Glutamatergic neuron (in vitro differentiated cells): Measurements from ENCODE around the gene ARSK. TPM values are rescaled to one million over a fixed set of nuclear protein-coding genes. Genes with fewer than 3 reads are reported as not detected.

ENCODE experiments used
- DNase-seq: peaks from one replicate; pipeline ENCODE4 v3.0.0; 2022
- H3K27ac Mint-ChIP-seq: one replicate; pipeline ENCODE4 v1.8.0; 2020; ENCODE audit warnings: mild to moderate bottlenecking, mixed read lengths, inconsistent platforms; ENCODE audit not compliant: unreplicated experiment
- H3K27me3 Mint-ChIP-seq: one replicate; pipeline ENCODE4 v1.8.0; 2020; ENCODE audit warnings: mild to moderate bottlenecking, moderate library complexity, mixed read lengths, inconsistent platforms; ENCODE audit not compliant: unreplicated experiment
- H3K36me3 Mint-ChIP-seq: one replicate; pipeline ENCODE4 v1.8.0; 2020; ENCODE audit warnings: mild to moderate bottlenecking, mixed read lengths, inconsistent platforms; ENCODE audit not compliant: unreplicated experiment
- H3K4me1 Mint-ChIP-seq: one replicate; pipeline ENCODE4 v1.8.0; 2020; ENCODE audit warnings: mild to moderate bottlenecking, low read depth, mixed read lengths, inconsistent platforms; ENCODE audit not compliant: unreplicated experiment
- H3K4me3 Mint-ChIP-seq: one replicate; pipeline ENCODE4 v1.8.0; 2020; ENCODE audit warnings: mild to moderate bottlenecking, mixed read lengths, inconsistent platforms; ENCODE audit not compliant: unreplicated experiment
- H3K9me3 Mint-ChIP-seq: one replicate; pipeline ENCODE4 v1.8.0; 2020; ENCODE audit warnings: mild to moderate bottlenecking, moderate library complexity, mixed read lengths, inconsistent platforms; ENCODE audit not compliant: unreplicated experiment
- total RNA-seq: library from RNA; stranded (reverse); fragmentation: NEBNext Ultra II Directional; extraction: Animal tissue kit (Norgen Biotek cat#: 25700); gene quantifications from one replicate; pipeline ENCODE4 v1.2.1, GENCODE V29; 2021; ENCODE audit not compliant: unreplicated experiment
- TF ChIP-seq, protein P1 (sequence below): fragments of 200-600 bp; sonication (generic); IDR thresholded peaks from one replicate; pipeline ENCODE4 v1.5.0; 2021; ENCODE audit not compliant: partially characterized antibody, unreplicated experiment

ARSK gene
- total RNA-seq, 1 donor from 2014 or later, result 5.5 TPM

DNA sequence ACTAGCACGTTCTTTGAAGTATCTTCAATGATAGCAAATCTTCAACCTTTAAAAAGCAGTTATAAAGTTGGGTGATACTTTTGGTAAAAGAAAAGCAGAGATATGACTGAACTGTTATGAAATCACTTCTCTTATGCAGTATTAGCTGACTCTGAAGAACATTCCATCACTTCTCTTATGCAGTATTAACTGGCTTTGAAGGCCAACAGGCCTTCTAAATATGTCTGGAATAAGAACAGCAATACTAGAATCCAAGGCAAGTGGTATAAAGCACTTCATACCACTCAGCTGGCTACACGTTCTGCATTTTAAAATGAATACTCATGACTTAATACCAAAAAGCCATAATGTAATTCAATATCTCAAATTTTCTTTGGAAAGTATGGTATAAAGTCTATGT is 17.4 kb upstream of the ARSK start:
- TF ChIP-seq, protein P1, sequence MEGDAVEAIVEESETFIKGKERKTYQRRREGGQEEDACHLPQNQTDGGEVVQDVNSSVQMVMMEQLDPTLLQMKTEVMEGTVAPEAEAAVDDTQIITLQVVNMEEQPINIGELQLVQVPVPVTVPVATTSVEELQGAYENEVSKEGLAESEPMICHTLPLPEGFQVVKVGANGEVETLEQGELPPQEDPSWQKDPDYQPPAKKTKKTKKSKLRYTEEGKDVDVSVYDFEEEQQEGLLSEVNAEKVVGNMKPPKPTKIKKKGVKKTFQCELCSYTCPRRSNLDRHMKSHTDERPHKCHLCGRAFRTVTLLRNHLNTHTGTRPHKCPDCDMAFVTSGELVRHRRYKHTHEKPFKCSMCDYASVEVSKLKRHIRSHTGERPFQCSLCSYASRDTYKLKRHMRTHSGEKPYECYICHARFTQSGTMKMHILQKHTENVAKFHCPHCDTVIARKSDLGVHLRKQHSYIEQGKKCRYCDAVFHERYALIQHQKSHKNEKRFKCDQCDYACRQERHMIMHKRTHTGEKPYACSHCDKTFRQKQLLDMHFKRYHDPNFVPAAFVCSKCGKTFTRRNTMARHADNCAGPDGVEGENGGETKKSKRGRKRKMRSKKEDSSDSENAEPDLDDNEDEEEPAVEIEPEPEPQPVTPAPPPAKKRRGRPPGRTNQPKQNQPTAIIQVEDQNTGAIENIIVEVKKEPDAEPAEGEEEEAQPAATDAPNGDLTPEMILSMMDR, result no peak
- Mint-ChIP-seq H3K27ac (no peak overlapping the region), H3K4me3 (no peak overlapping the region), H3K27me3 (no peaks in the 10 kb centered on the region), H3K9me3 (no peaks in the 10 kb centered on the region), H3K4me1 (peaks cover 13% of the 10 kb centered on the region), H3K36me3 (no peaks in the 10 kb centered on the region)
- DNase-seq, result no peak

DNA sequence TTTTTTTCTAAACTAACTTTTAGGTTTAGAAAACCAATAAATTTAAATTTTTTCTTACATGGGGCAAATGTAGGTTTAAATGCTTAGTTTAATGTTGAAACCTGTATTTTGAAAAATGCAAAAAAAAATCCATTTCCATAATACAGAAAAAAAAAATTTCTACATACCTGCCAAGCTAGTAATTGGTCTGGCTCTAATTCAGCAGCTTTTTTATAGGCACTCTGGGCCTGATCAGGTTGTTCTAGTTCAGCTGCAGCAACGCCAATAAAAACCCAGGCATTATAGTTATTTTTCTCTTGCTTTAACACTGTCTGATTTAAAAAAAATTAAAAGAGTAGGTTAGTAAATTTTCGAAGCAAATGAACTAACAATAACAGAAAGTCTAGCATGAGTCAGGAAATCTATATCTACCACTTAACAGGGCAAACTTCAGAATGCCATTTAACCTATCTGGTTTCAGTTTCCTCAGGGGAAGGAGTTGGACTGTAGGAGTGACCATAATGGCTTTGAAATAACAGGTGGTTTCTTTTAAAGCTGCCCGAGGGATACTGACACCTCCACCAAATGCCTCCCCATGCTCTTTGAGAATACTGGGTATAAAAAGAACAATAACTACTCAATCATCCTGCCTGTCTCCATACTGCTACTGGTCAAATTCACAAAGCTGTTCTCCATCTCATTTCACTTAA is 11.7 kb upstream of the ARSK start:
- peaks cover 21% of the 10 kb centered on the region for H3K4me1 Mint-ChIP-seq
- no peak overlapping the region for H3K4me3 Mint-ChIP-seq
- TF ChIP-seq, protein P1, result no peak
- no peaks in the 10 kb centered on the region for H3K27me3 Mint-ChIP-seq
- H3K36me3 Mint-ChIP-seq, result no peaks in the 10 kb centered on the region
- no peak overlapping the region for H3K27ac Mint-ChIP-seq
- no peak for DNase-seq
- no peaks in the 10 kb centered on the region for H3K9me3 Mint-ChIP-seq

DNA sequence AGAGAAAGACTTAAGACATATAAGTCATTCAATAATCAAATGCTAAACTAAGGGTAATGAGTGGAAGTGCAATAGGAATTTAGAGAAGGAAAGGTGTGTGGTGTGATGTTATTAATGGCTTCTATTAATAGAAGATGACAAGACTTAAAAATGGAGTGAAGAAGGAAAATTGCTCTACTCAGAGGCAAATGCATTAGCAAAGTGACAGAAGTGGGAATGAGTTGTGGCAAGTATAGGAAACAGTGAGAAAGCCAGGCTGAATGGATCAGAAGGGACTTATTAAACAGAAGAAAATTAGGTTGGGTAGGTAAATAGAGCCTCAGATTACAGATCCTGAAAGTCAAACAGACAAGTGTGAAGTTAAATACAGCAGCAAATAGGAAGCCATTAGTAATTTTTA is 5.9 kb upstream of the ARSK start:
- no peaks in the 10 kb centered on the region for H3K9me3 Mint-ChIP-seq
- H3K4me1 Mint-ChIP-seq, result peaks cover 19% of the 10 kb centered on the region
- peaks cover 4% of the 10 kb centered on the region for H3K27me3 Mint-ChIP-seq
- no peak overlapping the region for H3K4me3 Mint-ChIP-seq
- TF ChIP-seq, protein P1, result no peak
- no peak for DNase-seq
- H3K27ac Mint-ChIP-seq, result peak overlapping the region; percentile 3
- no peaks in the 10 kb centered on the region for H3K36me3 Mint-ChIP-seq

DNA sequence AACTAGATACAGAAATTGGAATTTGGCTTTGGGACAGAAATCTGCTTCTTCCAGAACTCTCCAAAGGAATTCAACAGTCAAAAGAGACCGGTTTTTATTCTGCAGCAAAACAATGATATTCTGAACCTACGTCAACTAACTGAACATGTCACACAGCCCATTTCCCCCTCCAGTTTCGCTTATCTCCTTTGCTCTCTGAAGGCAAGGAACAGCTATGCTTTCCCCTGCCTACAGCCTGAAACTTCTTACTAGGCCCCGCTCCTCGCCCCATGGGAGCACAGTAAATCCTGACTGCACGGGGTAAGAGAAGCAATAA is 612 bp upstream of the ARSK start:
- peaks cover 19% of the 10 kb centered on the region for H3K4me1 Mint-ChIP-seq
- no peak for DNase-seq
- peaks cover 4% of the 10 kb centered on the region for H3K27me3 Mint-ChIP-seq
- H3K27ac Mint-ChIP-seq, result peak overlapping the region; percentile 99
- H3K9me3 Mint-ChIP-seq, result peaks cover 8% of the 10 kb centered on the region
- TF ChIP-seq, protein P1, result no peak
- no peaks in the 10 kb centered on the region for H3K36me3 Mint-ChIP-seq
- peak overlapping the region; percentile 95 for H3K4me3 Mint-ChIP-seq

DNA sequence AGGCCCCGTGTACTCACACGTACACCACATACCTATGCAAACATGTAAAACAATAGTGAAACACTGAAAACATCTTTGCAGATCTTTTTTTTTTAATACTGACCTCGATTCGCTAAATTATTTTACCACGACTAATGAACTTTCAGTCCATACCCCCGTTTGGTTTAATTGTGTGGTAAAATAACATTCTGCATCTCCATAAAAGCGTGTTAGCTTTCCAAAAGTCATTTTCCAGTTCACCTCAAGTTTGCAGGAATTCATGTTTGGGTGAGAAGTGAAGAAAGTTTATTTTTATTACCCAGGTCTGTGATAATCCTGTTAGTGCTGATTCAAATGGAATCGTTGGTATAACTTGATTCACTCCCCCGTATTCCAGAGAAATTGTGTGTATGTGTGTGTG is 652 bp downstream of the ARSK start:
- TF ChIP-seq, protein P1, result no peak
- no peak for DNase-seq
- no peaks in the 10 kb centered on the region for H3K36me3 Mint-ChIP-seq
- H3K27ac Mint-ChIP-seq, result peak overlapping the region; percentile 99
- H3K27me3 Mint-ChIP-seq, result peaks cover 4% of the 10 kb centered on the region
- peak overlapping the region; percentile 95 for H3K4me3 Mint-ChIP-seq
- peaks cover 8% of the 10 kb centered on the region for H3K9me3 Mint-ChIP-seq
- H3K4me1 Mint-ChIP-seq, result peaks cover 19% of the 10 kb centered on the region
